RWPE2 (cell line): Measurements from ENCODE around the gene PIP5K1B.

Experiments used
- ATAC-seq: fragments of 200-7000 bp; cut with Tn5 transposase; 3 replicates; pipeline ENCODE4 v1.9.1; 2021; ENCODE audit warnings: low read depth
- DNase-seq: peaks from one replicate; pipeline ENCODE4 v3.0.0-alpha.2; 2020; ENCODE audit warnings: low spot score
- H3K27ac ChIP-seq: fragments of 450-650 bp; 2 replicates; pipeline ENCODE4 v1.5.1; 2017; ENCODE audit warnings: mild to moderate bottlenecking; ENCODE audit not compliant: poor library complexity, severe bottlenecking
- H3K27me3 ChIP-seq: fragments of 250-450 bp; sonication (Bioruptor Pico); 2 replicates; pipeline ENCODE4 v1.5.1; 2021; ENCODE audit warnings: mild to moderate bottlenecking, moderate library complexity; ENCODE audit not compliant: insufficient read depth, poor library complexity, severe bottlenecking
- H3K36me3 ChIP-seq: fragments of 250-450 bp; sonication (Bioruptor Pico); 2 replicates; pipeline ENCODE4 v1.5.1; 2020; ENCODE audit warnings: low read depth, mild to moderate bottlenecking, moderate library complexity
- H3K4me1 ChIP-seq: fragments of 250-450 bp; sonication (Bioruptor Pico); 2 replicates; pipeline ENCODE4 v1.5.1; 2021; ENCODE audit warnings: mild to moderate bottlenecking, moderate library complexity; ENCODE audit not compliant: insufficient read depth, poor library complexity, severe bottlenecking
- H3K4me3 ChIP-seq: fragments of 250-450 bp; sonication (Bioruptor Pico); 2 replicates; pipeline ENCODE4 v1.5.1; 2021; ENCODE audit warnings: mild to moderate bottlenecking, moderate library complexity; ENCODE audit not compliant: severe bottlenecking
- H3K9me3 ChIP-seq: fragments of 250-450 bp; sonication (Bioruptor Pico); 2 replicates; pipeline ENCODE4 v1.5.1; 2021; ENCODE audit warnings: mild to moderate bottlenecking, moderate library complexity; ENCODE audit not compliant: severe bottlenecking
- CTCF ChIP-seq: fragments of 450-650 bp; IDR thresholded peaks from one replicate; pipeline ENCODE4 v1.5.1; 2017; ENCODE audit warnings: mild to moderate bottlenecking, moderate library complexity; ENCODE audit not compliant: poor library complexity, severe bottlenecking

PIP5K1B gene

DNA sequence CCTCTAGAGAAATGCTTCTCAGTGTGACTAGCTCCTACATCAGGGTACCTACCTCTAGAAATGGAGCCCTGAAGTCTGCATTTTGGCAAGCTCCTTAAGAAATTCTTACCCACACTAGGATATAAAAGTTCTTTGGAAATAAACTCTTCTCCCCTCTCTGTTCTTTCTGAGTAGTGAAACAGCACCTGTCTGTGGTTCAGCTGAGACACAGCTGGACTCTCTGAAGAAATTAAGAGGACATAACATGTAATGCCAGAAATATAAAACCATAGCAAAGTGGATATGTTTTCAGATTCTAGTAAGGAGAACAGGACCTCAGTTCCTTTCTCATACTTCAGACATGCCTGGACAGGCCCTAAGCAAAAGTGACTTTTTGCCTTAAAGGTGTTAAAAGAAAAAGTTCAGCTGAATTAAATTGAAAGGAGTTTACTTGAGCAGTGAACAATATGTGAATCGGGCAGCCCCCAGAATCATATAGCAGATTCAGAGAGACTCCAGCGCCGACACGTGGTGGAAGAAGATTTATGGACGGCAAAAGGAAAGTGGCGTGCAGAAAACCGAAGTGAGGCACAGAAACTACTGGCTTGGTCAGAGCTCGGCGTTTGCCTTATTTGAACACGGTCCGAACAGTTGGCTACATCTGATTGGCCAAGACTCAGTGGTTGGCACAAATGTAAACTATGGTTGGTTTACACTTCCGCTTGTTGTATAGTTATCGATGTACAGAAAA, 244.4 kb downstream of the PIP5K1B start:
- no peaks in the 10 kb centered on the region for H3K36me3 ChIP-seq
- no peak overlapping the region for H3K27ac ChIP-seq
- H3K9me3 ChIP-seq = no peaks in the 10 kb centered on the region
- peaks cover 4% of the 10 kb centered on the region for H3K4me1 ChIP-seq
- no peak for DNase-seq
- peak; percentile 17; the same call in 1 of the 3 replicates for ATAC-seq
- no peaks in the 10 kb centered on the region for H3K27me3 ChIP-seq
- TF ChIP-seq CTCF = no peak
- H3K4me3 ChIP-seq = no peak overlapping the region

DNA sequence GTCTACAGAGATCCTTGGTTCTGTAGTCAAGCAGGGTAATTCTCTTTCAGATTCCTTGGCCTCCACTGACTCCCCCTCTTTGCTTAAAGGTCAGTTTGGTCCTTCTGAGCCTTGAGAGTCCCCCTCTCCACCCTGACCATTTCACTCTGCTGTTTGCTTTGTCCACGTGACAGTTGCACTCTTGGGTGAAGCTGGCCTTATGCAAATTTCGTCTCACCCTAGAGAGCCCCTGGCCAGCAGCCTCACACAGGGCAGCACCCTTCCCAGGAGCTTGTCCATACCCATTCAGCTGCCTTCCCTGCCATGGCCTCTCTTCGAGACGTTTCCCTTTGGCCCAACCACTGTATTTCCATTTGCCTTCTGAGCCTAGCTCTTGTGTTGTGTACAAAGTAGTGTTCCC, 245.1 kb downstream of the PIP5K1B start:
- H3K4me1 ChIP-seq = peaks cover 4% of the 10 kb centered on the region
- ATAC-seq (no peak), DNase-seq (no peak)
- H3K36me3 ChIP-seq = no peaks in the 10 kb centered on the region
- no peak for TF ChIP-seq CTCF
- H3K27ac ChIP-seq = no peak overlapping the region
- no peaks in the 10 kb centered on the region for H3K9me3 ChIP-seq
- no peak overlapping the region for H3K4me3 ChIP-seq
- peaks cover under 1% of the 10 kb centered on the region for H3K27me3 ChIP-seq

- Histone ChIP-seq H3K36me3 (no peaks in the 10 kb centered on the region), H3K27me3 (peaks cover 6% of the 10 kb centered on the region), H3K4me1 (peaks cover 4% of the 10 kb centered on the region), H3K27ac (no peak overlapping the region), H3K9me3 (no peaks in the 10 kb centered on the region), H3K4me3 (no peak overlapping the region)
- TF ChIP-seq CTCF = no peak
- DNase-seq (no peak), ATAC-seq (no peak)
These were observed 245.6 kb downstream of the PIP5K1B start for GRCh38 chr9:68950689-68951088.

DNA sequence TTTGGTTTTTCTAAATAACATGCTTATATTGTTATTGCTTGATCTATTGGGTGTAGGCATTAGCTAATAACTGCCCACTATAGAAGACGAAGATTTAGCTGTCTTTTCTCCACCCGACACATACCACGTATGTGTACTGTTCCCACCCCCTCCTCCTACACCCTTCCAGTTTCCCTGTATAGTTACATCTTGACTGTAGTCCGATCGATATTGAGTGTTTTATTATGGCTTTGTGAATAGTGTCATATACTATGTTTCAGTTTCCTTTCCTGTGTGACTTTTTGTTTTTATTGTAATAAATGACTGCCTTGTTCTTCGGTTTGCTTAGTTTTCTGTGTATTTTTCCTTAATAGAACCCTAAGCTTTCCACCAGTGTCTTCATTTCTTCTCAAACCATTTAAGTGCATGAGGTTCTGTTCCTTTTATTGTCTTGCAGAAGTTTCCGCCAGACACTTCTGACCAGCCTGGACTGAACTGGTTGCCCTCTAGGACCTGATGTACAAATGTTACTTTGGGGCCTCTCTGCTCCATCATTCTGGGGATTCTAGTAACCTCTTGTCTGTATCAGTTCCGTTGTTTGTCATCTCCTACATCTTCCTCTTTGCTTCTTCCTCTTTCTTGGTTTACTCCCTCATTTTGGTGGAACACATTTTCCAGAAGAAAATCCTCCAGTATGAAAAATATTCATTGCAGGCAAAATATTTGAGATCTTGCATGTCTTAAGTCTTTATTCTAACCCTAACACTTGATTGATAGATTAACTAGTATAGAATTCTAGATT, 247.0 kb downstream of the PIP5K1B start:
- H3K27ac ChIP-seq = no peak overlapping the region
- H3K27me3 ChIP-seq = peaks cover 10% of the 10 kb centered on the region
- H3K9me3 ChIP-seq = no peaks in the 10 kb centered on the region
- ATAC-seq (no peak), DNase-seq (no peak)
- no peak for TF ChIP-seq CTCF
- H3K36me3 ChIP-seq = no peaks in the 10 kb centered on the region
- H3K4me1 ChIP-seq = peaks cover 4% of the 10 kb centered on the region
- H3K4me3 ChIP-seq = no peak overlapping the region

GRCh38 chr9:68953771-68954170, 248.7 kb downstream of the PIP5K1B start:
- ATAC-seq (no peak), DNase-seq (no peak)
- peaks cover 10% of the 10 kb centered on the region for H3K27me3 ChIP-seq
- H3K27ac ChIP-seq = no peak overlapping the region
- H3K36me3 ChIP-seq = no peaks in the 10 kb centered on the region
- no peak for TF ChIP-seq CTCF
- H3K9me3 ChIP-seq = no peaks in the 10 kb centered on the region
- no peak overlapping the region for H3K4me3 ChIP-seq
- peaks cover 4% of the 10 kb centered on the region for H3K4me1 ChIP-seq
